Measurements from ENCODE around the gene SEPTIN1. TPM values are rescaled to one million over a fixed set of nuclear protein-coding genes. Genes with fewer than 3 reads are reported as not detected.

Gene SEPTIN1
- total and polyA plus RNA-seq, 3 donors from 2014 or later: 0.63 to 3.9 (median 2.4) TPM

GRCh38 chr16:30379158-30379783, 3.1 kb downstream of the SEPTIN1 start:
- peaks cover 13% of the 10 kb centered on the region for H3K4me1 ChIP-seq
- no peaks in the 10 kb centered on the region for H3K36me3 ChIP-seq (ENCODE audit: low read depth, missing control alignments)
- intact Hi-C loops (cut with DNase I; ENCODE audit: low total_unique reads): no loop called here
- WGBS, 2 donors: 25 to 35% methylated on average over 13 to 27 of the region's 27 CpGs
- no peaks in the 10 kb centered on the region for H3K9me3 ChIP-seq
- no peaks in the 10 kb centered on the region for H3K27me3 ChIP-seq
- TF ChIP-seq CTCF (IDR thresholded peaks at IDR 0.05) (no peak), POLR2A (IDR thresholded peaks at IDR 0.05) (no peak)
- no peak for DNase-seq
- H3K4me3 ChIP-seq: peak overlapping the region; percentile 66 to 95
- H3K27ac ChIP-seq: peak overlapping the region; percentile 98 to 100

GRCh38 chr16:30378236-30379157, 3.9 kb downstream of the SEPTIN1 start:
- 1% methylated on average over 32 to 62 of the region's 67 CpGs for WGBS, 2 donors

GRCh38 chr16:30377812-30378235, 4.5 kb downstream of the SEPTIN1 start:
- TF ChIP-seq CTCF (IDR thresholded peaks at IDR 0.05) (no peak), POLR2A (IDR thresholded peaks at IDR 0.05) (no peak)
- Histone ChIP-seq H3K27me3 (no peaks in the 10 kb centered on the region), H3K4me3 (peak overlapping the region; percentile 66 to 95), H3K9me3 (no peaks in the 10 kb centered on the region), H3K36me3 (ENCODE audit: low read depth, missing control alignments) (no peaks in the 10 kb centered on the region), H3K27ac (peak overlapping the region; percentile 98 to 100), H3K4me1 (peaks cover 13% of the 10 kb centered on the region)
- WGBS, 2 donors: 0% methylated on average over 13 to 39 of the region's 39 CpGs
- peak; percentile 95 for DNase-seq
- intact Hi-C loops (cut with DNase I; ENCODE audit: low total_unique reads): no loop called here

More at GRCh38 chr16:30378236-30379157, 3.9 kb downstream of the SEPTIN1 start:
- Histone ChIP-seq H3K27me3 (no peaks in the 10 kb centered on the region), H3K9me3 (no peaks in the 10 kb centered on the region), H3K4me3 (peak overlapping the region; percentile 66 to 95), H3K36me3 (ENCODE audit: low read depth, missing control alignments) (no peaks in the 10 kb centered on the region), H3K4me1 (peaks cover 13% of the 10 kb centered on the region), H3K27ac (peak overlapping the region; percentile 98 to 100)
- intact Hi-C loops (cut with DNase I; ENCODE audit: low total_unique reads): no loop called here
- DNase-seq: peak; percentile 99
- no peak for TF ChIP-seq POLR2A (IDR thresholded peaks at IDR 0.05)
- peak in 1 of 3 experiments; percentile 18 for TF ChIP-seq CTCF (IDR thresholded peaks at IDR 0.05)

GRCh38 chr16:30377050-30377811, 5.1 kb downstream of the SEPTIN1 start:
- Histone ChIP-seq H3K36me3 (ENCODE audit: low read depth, missing control alignments) (no peaks in the 10 kb centered on the region), H3K27ac (peak overlapping the region; percentile 98 to 100), H3K9me3 (no peaks in the 10 kb centered on the region), H3K4me1 (peaks cover 13% of the 10 kb centered on the region), H3K4me3 (peak overlapping the region; percentile 66 to 95), H3K27me3 (no peaks in the 10 kb centered on the region)
- TF ChIP-seq POLR2A (IDR thresholded peaks at IDR 0.05) (no peak), CTCF (IDR thresholded peaks at IDR 0.05) (no peak)
- intact Hi-C loops (cut with DNase I; ENCODE audit: low total_unique reads): no loop called here
- DNase-seq: no peak
- WGBS, 2 donors: 32% methylated on average over 25 to 29 of the region's 29 CpGs
